HL-60/S4 treated with phorbol 12-myristate 13-acetate at 8.2 ng/mL for 4 days and 3 days (cell line): ENCODE measurements around the gene GATB.

ENCODE experiments used
- in situ Hi-C: fragments of 300-500 bp; cut with MboI; formaldehyde crosslinking; loops from 2 replicates; pipeline ENCODE4 v1.15.0; 2022; ENCODE audit warnings: low sequenced_read_pairs

Gene GATB

DNA sequence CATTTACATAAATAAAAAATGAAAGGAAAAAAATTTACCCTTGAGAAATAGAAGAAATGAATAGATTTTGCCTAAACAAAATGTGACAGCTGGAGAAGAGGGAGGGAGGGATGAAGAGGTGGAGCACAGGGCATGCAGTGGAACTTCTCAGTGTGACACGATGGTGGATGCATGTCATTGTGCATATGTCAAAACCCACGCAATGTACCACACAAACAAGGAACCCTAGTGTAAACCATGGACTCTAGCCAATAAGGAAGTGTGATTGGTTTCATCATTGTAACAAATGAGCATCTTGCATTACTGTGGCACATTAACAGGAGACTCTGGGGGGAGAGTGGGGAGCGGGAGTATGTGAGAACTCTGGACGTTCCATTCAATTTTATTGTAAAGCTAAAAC, 58.6 kb downstream of the GATB start:
- in situ Hi-C loops = no loop called here

DNA sequence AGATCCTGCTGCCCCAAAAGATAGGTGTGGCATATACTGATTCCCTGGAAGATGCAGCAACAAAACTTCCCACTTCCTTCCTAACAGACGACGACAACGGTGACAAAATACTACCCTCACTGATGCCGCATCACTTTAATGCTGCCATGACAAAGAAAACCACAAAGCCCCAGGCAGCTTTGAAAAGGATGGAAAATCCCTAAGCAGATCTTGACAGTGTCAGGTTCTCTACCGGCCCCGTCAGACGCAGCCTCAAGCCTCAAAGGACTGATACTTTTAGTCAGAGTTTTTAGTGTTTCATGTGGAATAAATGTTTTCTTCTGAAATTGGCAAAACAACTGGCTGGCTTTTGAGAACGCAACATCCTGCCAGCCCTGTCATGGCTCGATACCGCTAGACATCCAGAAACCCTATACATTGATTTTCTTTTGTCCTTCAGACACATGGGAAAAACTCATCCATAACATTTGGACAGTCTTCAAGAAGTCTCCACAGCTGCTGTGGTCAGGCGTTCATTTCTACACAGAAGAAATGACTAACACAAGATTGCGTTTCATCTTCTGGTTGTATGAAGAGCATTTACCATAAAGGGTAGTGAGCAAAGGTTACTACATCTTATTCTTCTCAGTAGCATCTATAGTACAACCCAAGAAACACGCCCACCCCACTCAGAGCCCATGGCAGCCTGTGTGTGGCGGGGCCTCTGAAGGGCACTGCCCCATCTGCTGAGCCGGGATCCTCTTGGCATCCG, 60.1 kb downstream of the GATB start:
- in situ Hi-C loops = no loop called here

DNA sequence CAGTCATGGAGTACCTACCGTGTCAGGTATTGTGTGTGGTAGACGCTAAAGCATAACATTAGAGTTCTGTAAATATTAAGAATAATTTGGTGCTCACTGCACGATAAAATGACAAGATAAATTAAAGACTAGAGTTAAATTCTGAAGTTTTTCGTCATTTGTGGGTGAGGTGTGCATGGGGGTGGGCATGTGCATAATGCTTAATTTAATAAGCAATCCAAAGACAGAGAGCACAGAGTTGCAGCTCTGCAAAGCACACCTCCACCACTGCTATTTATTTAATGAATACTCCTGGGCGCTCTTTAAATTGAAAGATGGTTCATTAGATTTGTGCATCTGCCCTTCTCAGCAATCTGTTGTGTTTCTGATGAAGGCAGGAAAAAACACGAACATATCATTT, 62.6 kb downstream of the GATB start:
- in situ Hi-C loops = no loop called here

DNA sequence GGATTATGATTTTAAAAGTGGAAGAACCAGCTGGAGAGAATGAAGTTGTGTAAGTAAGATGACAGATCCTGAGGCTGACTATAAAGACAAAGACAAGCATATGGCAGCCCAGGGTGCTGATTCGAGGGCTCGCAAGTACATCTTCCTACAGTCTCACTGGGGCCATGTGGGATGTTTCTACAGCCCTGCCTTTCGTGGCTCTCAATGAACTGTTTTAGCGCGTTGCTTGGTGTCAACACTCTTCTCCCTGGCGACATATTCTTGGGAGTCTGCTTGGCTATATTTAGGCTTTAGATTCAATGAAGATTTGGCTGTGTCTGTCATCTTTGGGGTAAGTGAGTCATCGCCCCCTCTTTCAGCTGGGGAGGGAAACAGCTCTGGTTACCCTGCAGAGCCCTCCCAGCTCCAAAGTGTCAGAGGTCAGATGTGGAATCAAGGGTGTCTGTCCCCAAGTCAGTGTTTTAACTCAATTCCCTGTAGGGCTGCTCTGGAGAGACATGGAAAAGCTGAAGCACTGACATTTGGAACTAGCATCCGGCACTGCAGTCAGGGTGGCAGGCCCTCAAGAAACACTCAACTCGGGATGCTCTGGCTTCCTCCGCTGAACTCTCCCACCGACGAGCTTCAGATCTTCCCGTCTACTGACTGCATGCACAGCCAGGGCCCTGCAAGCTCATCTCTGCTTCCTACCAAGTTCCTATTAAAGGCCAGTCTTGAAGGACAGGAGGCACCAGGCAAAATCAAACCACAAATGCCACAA, 65.7 kb downstream of the GATB start:
- in situ Hi-C loops = no loop called here

DNA sequence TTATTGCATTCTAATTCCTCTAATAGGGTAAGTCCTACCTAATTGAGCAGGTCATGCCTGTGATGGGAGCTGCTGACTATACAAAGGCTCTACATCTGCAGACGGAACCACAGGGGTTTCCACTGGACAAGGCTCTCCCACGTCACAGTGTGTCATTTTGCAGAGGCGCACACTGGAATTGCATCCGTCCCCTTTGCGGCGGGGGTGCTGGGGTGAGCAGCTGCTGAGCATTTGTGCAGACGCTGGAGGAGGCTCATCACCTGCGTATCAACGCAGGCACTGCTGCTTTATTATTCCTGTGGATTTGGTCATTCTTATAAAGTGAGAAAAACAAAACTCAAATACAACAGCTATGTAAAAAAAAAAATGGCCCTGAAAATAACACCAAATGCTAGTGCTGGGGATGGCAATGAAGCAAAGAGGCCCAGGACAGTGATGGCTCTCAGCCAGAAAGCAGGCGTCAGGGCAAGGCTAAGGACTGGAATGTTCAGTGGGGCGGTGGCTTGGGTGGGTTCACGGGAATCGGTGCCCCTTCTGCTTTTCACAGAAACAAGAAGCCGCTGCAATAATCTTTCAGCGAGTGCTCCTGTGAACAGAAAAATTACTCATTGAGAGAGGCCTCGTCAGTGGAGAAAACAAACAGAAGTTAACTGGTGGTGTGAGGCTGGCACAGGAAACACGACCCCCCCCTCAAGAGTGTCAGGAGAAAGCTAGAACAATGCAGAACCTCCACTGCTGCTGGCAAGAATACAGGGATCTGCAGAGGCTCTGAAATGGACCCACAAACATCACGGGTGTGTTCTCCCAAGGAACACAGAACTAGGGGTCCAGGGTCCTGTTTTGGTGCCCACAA, 67.8 kb downstream of the GATB start:
- in situ Hi-C loops = no loop called here

DNA sequence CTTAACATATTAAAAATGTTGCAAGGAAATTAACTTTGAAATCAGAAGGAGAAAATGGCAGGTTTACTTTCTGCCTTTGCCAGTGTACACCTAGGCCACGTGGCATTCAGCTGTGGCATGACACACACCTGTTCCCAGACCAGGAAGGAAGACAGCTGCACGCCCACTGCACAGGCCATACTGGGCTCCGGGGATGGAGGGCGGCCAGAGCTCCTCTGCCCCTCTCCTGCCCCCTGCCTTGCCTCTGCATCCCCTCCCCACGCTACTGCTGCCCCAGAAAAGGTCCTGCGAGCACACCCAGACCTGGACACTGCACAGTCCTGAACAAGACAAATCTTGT, 68.4 kb downstream of the GATB start:
- in situ Hi-C loops = no loop called here

DNA sequence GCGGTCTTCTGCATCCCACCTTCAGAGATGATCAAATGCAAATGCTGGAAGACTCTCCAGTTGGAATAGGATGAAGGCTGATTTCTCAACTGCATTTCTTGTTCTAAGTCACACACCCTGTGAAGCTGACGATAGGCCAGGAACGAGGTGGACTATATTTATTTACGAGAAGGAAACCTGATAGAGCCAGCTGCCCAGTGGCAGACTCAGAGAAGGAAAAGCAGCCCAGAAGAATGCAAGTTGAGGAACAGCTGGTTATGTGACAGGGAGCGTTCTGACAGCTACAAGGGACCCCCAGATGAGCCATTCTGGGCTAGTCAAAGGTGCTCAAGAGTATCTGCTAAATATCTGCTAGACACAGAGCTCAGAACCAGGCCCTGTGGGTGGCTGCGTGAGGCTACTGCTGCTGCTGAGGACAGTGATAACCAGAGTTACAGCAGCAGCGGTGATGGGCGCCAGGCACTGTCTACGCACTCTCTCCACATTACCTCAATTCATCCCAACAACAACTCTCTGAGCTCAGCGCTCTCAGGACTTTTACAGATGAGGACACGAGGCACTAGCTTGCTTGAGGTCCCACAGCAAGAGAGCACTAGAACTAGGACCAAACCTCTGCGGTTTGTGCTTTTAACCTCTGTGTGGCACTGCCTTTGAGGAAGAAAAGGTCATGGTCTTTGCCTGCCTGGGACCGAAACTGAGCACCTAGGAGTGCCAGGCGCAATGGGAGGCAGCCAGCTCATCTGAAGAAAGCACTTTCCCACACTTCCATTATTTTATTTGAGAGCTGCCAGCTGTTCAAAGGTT, 69.0 kb downstream of the GATB start:
- in situ Hi-C loops = no loop called here

DNA sequence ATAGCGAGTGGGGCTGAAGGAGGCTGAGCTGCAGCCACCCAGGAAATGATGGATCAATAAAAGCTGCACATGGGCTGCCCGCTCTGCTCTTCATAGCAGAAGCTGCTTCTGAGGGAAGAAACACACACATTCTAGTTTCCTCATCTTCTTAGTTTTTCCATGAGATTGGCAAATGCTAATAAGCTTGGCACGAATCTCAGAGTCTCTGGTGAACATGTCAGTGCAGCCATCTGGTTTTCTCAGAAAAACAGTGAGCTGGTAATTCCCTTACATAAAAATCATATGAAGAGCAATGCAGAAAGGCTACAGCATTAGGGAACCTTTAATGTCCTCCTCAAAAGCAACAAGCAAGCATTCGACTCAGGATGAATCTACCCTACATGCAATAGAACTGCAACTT, 69.9 kb downstream of the GATB start:
- in situ Hi-C loops = no loop called here

DNA sequence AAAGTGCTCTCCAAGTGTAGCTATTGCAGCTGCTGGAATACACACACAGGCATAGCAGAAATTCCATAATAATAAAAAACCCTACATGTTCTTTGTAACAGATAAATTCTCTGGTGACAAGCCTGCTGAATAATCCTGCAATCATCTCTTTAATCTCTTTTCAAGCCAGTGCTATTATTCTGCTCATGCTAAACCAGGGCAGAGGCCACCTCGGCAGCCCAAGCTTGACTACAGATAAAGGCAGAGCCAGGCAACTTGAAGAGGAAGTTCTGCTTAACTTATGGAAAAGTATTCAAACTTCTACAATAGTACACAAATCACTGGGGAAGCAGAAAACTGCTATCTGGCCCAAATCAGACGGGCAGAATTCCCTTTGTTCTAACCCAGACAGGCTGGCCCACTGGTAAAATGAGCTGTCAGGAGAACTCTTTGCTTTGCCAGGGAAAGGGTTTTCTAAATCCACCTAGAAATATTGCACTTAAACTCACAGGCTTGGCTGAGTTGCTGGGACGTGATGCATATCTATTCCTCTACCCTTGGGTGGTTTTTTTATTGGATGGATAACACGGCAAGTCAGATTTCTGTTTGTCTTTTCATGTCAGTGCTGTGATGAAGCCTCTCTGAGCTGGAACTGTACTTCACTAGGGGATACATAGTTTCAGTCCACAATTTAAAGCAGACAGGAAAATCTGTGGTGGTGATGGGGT, 70.5 kb downstream of the GATB start:
- in situ Hi-C loops = no loop called here

DNA sequence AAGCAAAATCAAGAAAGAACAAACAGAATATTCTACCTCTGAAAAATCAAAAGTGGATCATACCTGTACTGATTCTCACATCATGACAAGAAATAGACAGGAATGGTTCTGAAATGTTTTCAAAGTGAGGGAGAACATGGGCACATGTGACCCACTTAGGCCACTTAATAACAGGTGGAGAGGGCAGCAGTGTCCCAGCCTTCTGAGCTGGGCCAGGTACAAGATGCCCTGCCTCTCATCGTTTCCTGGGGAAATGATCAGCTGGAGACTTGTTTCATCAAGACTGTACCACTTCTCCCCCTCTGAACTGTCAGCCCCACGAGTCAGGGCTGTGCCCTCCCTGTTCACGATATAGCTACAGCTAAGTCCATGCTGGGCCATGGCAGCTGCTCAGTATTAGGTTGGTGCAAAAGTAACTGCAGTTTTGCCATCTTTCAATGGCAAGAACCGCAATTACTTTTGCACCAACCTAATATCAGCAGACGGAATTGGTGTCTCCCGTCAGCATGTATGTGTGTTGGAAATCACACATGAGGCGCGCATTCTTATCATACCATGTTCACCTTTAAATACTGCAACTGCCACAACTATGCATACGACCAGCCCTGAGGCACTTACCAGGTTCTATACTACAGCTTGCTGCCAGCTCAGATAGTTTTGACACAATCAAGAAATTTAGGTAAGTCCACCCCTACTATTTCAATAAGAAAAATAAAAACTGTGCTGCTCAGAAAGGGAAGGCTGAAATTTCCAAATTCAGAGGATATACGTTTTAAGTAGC, 71.4 kb downstream of the GATB start:
- in situ Hi-C loops = no loop called here

DNA sequence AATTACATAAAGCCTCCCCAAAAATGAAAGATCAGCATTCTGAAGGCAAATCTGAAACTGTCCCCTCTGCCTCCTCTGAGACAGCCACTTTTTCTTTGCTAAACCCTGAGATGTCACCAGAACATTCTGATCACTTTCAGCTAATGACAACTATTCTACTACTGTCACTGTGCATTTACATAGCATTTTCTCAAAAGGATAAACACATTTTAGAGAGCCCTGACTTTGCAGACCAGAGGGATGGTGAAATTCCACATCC, 72.1 kb downstream of the GATB start:
- in situ Hi-C loops = no loop called here

DNA sequence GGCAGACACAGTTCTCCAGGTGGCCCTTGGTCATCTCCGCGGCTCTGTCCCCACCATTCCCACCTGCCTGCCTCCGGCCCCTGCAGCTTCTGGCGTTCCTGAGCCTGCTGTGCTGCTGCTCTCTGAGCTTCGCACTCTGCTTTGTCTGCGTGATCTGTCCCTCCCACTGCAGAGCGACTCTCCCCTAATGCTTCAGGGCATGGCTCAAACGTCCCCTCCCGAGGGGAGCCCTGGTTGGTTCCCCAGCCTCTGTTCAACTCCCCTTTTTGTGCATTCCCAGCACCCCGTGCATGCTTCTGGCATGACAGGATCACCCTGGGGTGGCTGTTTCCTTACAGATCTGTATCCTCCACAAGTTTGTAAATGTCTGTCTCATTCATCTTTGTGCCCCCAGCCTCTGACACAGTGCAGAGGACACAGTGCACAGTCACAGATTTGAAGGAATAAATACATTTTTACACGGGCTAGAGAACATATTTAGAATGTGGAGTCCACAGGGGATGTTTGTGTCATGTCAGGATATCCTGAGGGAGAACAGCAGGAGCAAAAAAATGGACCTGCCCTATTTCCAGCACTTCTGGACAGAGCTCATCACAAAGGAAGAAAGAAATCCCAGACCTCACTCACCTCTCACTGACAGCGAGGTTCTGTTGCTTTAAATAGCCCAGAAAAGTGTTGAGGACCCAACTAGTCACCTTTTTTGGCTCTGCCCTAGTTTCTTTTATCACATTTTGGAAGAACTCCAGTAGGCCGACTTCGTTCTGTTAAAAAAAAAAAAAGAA, 72.6 kb downstream of the GATB start:
- in situ Hi-C loops = no loop called here

DNA sequence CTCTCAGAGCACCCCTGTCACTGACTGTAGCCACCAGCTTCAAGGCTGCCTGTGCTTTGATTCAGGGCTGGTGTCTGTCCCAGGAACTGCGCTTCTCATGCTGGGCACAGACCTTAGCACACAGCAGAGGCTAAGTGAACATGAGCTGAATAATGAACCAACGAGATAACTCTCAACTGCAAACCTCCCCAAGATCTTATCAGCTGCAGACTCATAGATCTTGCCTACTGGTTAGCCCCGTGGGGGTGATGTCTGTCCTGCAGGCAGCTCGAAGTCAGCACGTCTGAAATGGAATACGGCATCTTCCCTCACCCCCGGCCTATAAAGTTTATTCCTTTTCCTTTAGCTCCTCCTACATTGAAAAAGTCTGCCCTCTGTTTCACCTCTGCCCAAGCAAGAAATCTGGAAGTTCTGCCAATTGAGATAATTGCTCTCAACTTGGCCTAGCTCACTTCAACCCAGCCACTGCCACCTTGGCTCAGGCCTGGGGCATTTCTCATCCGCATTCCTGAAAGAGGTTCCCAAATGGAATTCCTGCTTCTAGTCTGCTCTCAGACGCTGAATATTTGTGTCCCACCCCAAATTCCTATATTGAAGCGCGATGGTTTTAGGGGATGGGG, 73.7 kb downstream of the GATB start:
- in situ Hi-C loops = no loop called here

DNA sequence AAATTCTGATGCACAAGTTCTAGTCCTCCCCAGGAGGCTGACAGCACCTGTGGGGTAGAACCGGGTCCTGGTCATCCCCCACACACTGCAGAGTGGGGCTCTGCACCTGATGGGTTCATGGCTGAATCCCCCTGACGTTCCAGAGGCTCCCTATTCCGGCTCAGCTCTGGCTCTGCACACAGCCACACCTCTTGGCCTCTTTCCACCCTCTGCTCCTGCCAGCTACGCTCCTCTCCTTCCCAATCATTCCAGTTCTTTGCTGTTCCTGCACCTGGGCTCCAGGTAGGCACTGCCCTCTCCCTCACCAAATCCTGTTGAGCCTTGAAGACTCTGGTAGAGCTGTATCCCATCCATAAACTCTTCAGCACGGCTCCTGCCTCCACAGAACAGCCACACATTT, 75.5 kb downstream of the GATB start:
- in situ Hi-C loops = no loop called here

DNA sequence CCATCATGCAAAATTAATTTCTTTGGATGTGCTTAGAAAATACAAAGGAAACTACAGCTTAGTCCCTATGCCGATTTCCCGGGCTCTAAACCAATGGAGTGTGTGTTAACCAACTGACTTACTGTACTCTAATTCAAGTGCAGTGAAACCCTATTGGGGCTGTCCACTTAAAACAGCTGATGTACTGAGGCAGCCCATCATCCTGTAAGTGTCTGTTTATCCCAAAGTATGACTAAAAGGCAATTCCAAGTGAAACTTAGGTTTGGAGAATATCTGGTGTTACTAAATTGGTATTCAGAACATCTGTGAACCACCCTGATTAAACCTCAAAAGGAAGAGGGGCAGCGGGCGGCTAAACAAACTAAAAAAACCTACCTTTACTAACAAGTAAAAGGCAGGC, 79.7 kb downstream of the GATB start:
- in situ Hi-C loops = no loop called here

DNA sequence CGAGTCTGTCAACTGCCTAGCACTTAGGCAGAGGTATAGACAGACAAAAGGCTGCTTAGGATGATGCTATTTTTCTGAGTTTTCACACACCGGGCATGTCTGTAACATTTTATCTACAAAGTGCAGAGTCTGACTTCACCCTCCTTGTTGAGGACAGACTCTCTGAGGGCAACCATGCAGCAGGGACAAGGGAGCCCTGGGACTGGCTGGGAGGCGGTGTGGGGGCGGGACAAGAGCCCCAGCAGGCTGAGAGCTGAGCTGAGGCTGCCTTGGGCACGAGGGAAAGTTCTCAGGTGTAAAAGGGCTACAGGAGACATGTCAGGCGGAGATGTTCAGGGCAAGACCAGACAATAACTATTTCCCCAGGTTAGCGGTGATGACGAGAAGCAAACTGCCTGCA, 81.6 kb downstream of the GATB start:
- in situ Hi-C loops = no loop called here

DNA sequence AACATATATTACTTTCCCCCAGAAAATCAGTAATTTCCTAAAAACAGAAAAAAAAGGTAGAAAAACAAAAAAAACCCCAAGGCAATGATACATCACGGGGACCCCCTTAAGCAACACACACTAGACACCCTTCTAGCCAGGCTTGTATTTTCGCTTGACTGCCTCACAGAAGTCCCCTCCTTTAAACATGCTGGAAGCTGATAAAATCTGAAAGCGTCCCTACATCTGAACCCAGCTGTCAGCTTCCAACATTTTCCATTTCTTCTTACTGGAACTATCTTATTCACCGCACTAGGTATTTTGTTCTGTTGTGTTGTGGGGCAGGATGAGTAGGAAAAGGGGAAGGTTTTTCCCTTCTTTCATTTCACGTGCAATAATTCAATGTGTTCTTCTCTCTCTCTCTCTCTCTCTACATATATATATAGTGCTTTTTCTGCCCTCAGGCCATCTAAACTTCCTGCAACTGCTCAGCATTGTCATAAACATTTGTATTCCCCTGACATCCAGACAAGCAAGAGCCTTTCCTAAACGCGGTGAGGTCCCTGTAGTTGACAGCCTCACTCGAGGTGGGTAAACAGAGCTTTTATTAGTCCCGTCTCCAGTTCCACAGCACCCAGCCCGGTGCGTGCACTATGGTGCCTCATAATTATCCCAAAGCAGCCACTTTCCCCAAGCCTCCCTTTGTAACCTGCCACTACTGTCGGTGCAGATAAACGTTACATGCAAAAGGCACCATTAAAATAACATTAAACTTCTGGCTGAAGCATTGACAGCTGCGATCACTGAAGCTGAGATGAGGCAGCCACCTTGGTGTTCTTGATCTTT, 82.5 kb downstream of the GATB start:
- in situ Hi-C loops = no loop called here

DNA sequence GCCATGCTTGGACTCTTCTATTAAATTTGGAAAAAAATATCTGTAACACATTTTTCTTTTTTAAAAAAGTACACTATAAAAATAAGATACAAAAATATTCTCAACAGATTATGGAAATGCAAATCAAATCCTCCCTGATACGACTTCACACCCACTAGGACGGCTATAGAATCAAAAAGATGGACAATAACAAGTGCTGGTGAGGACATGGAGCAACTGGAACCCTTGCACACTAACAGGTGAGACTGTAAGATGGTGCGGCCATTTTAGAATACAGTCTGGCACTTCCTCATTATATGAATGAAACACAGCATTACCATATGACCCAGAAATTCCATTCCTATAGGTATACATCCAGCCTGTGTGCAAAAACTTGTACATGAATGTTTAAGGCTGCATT, 83.6 kb downstream of the GATB start:
- in situ Hi-C loops = no loop called here
